CD14-positive monocyte (primary cell): ENCODE measurements around the gene GOLPH3L. TPM values are rescaled to one million over a fixed set of nuclear protein-coding genes. Genes with fewer than 3 reads are reported as not detected.
A peak's percentile ranks its signal among the peaks of the same experiment; 100 is the strongest.

Experiments used
- DNase-seq, 3 donors: peaks; one replicate each; pipeline ENCODE4 v3.0.0-alpha.2; 2011 to 2022
- H2AFZ ChIP-seq: 2 replicates; pipeline ENCODE4 v1.6.0; 2012; ENCODE audit warnings: mild to moderate bottlenecking, low read depth, low read length, inconsistent platforms; ENCODE audit not compliant: insufficient read depth, poor library complexity, severe bottlenecking
- H3K27ac ChIP-seq, 2 donors: 1 replicate in 1 of 2; 2 replicates in 1 of 2; pipeline ENCODE4 v1.5.1; 2012 to 2013; ENCODE audit warnings: low read length in 2 of 2, control low read depth in 1 of 2, inconsistent platforms in 1 of 2, low read depth in 1 of 2, mild to moderate bottlenecking in 1 of 2
- H3K27me3 ChIP-seq, 2 donors: one replicate each; pipeline versions ENCODE4 v1.6.0 to v1.6.1; 2011 to 2013; ENCODE audit warnings: low read length in 2 of 2; ENCODE audit not compliant: control insufficient read depth in 2 of 2, insufficient read depth in 2 of 2
- H3K36me3 ChIP-seq, 2 donors: replicated peaks in 1 of 2; 1 replicate in 1 of 2; 2 replicates in 1 of 2; pipeline versions ENCODE4 v1.5.1 to v1.6.1; 2012 to 2013; ENCODE audit warnings: low read length in 2 of 2, control low read depth in 1 of 2, inconsistent platforms in 1 of 2, mild to moderate bottlenecking in 1 of 2; ENCODE audit not compliant: insufficient read depth in 2 of 2, control insufficient read depth in 1 of 2
- H3K4me1 ChIP-seq, 2 donors: 1 replicate in 1 of 2; 2 replicates in 1 of 2; pipeline versions ENCODE4 v1.5.1 to v1.6.1; 2012 to 2013; ENCODE audit warnings: low read length in 2 of 2, control low read depth in 1 of 2, inconsistent platforms in 1 of 2, mild to moderate bottlenecking in 1 of 2, moderate library complexity in 1 of 2; ENCODE audit not compliant: insufficient read depth in 2 of 2, control insufficient read depth in 1 of 2
- H3K4me2 ChIP-seq: replicated peaks from 2 replicates; pipeline ENCODE3; 2012; ENCODE audit warnings: low read length, moderate library complexity, mild to moderate bottlenecking; ENCODE audit not compliant: poor library complexity, severe bottlenecking; ENCODE audit errors: extremely low read depth
- H3K4me3 ChIP-seq, 3 experiments: fragments of 200-600 bp in 1 of 3; sonication (generic) in 1 of 3; replicated peaks in 1 of 3; 1 replicate in 2 of 3; 2 replicates in 1 of 3; pipeline ENCODE4 v1.5.1; 2011 to 2013; ENCODE audit warnings: low read length in 3 of 3, mild to moderate bottlenecking in 3 of 3, control low read depth in 2 of 3, low read depth in 2 of 3, inconsistent platforms in 1 of 3, moderate library complexity in 1 of 3
- H3K79me2 ChIP-seq: 2 replicates; pipeline ENCODE4 v1.6.0; 2012; ENCODE audit warnings: mild to moderate bottlenecking, control low read depth, inconsistent platforms, low read length, moderate library complexity; ENCODE audit not compliant: insufficient read depth
- H3K9ac ChIP-seq: 2 replicates; pipeline ENCODE4 v1.6.0; 2017; ENCODE audit warnings: low read length, mild to moderate bottlenecking; ENCODE audit not compliant: insufficient read depth, poor library complexity, severe bottlenecking
- H3K9me3 ChIP-seq, 2 donors: replicated peaks in 1 of 2; 1 replicate in 1 of 2; 2 replicates in 1 of 2; pipeline versions ENCODE4 v1.5.1 to v1.6.1; 2012 to 2013; ENCODE audit warnings: low read length in 2 of 2, control low read depth in 1 of 2; ENCODE audit not compliant: control insufficient read depth in 1 of 2, insufficient read depth in 1 of 2
- H4K20me1 ChIP-seq: 2 replicates; pipeline ENCODE4 v1.6.0; 2012; ENCODE audit warnings: mild to moderate bottlenecking, low read length, control low read depth, moderate library complexity; ENCODE audit not compliant: insufficient read depth
- H3K27ac Mint-ChIP-seq, 7 donors: one replicate each; pipeline ENCODE4 v1.8.0; 2020; ENCODE audit warnings: mild to moderate bottlenecking in 7 of 7, mixed read lengths in 7 of 7, moderate library complexity in 6 of 7, inconsistent platforms in 2 of 7
- H3K27me3 Mint-ChIP-seq, 3 donors: one replicate each; pipeline ENCODE4 v1.8.0; 2021 to 2022; ENCODE audit warnings: low read depth in 3 of 3, mild to moderate bottlenecking in 3 of 3, mixed read lengths in 3 of 3, moderate library complexity in 3 of 3, inconsistent platforms in 1 of 3
- H3K36me3 Mint-ChIP-seq, 2 donors: one replicate each; pipeline ENCODE4 v1.8.0; 2020; ENCODE audit warnings: mixed read lengths in 2 of 2, inconsistent platforms in 1 of 2, mild to moderate bottlenecking in 1 of 2
- H3K4me1 Mint-ChIP-seq: one replicate; pipeline ENCODE4 v1.8.0; 2020; ENCODE audit warnings: mild to moderate bottlenecking, mixed read lengths
- H3K4me3 Mint-ChIP-seq, 2 donors: one replicate each; pipeline ENCODE4 v1.8.0; 2020; ENCODE audit warnings: mild to moderate bottlenecking in 2 of 2, mixed read lengths in 2 of 2, moderate library complexity in 1 of 2
- H3K9me3 Mint-ChIP-seq, 7 donors: one replicate each; pipeline ENCODE4 v1.8.0; 2020 to 2022; ENCODE audit warnings: mixed read lengths in 7 of 7, mild to moderate bottlenecking in 6 of 7, moderate library complexity in 6 of 7, inconsistent platforms in 2 of 7
- CTCF ChIP-seq: fragments of 200-600 bp; IDR thresholded peaks from one replicate; pipeline ENCODE4 v1.8.0; 2022; ENCODE audit warnings: antibody characterized with exemption, mild to moderate bottlenecking
- WGBS: methylation state at CpG from one replicate; pipeline ENCODE4 v1.1.5; 2013; ENCODE audit warnings: missing lambda C conversion rate; ENCODE audit not compliant: insufficient coverage; 5-methylcytosine and 5-hydroxymethylcytosine counted together
- intact Hi-C, 2 donors: fragments of 100-400 bp; cut with micrococcal nuclease; formaldehyde crosslinking; loops; one replicate each; pipeline versions ENCODE4 v1.15.0 to v1.15.1; 2023
- polyA plus RNA-seq, 3 donors: library from polyadenylated mRNA; depleted of rRNA in 1 of 3; unstranded in 2 of 3; stranded (reverse) in 1 of 3; fragments of 300-500 nt in 2 of 3; fragments of >200 nt in 1 of 3; fragmentation: Illumina TruSeq in 2 of 3; gene quantifications; 1 replicate in 2 of 3; 2 replicates in 1 of 3; pipeline ENCODE4 v1.2.3, GENCODE V29; 2012 to 2021

The GOLPH3L gene
- polyA plus RNA-seq, 3 donors = 1.5 to 9.7 (median 4.7) TPM

GRCh38 chr1:150619576-150620509 lies 77.1 kb downstream of the GOLPH3L start:
- H2AFZ ChIP-seq = no peak overlapping the region
- Mint-ChIP-seq H3K36me3 (peaks cover 62 to 79% of the 10 kb centered on the region in 2 donors), H3K4me1 (peaks cover 61% of the 10 kb centered on the region), H3K27ac (peak overlapping the region; percentile 84 to 90 (median 84)), H3K9me3 (peaks cover 0 to 4% (median 0%) of the 10 kb centered on the region in 7 donors), H3K4me3 (peak overlapping the region; percentile 3 to 22), H3K27me3 (peaks cover 0 to 2% (median 0%) of the 10 kb centered on the region in 3 donors)
- H3K27ac ChIP-seq = peak overlapping the region in 1 of 2 donors; percentile 60
- H3K36me3 ChIP-seq = peaks cover 22 to 37% of the 10 kb centered on the region in 2 donors
- H3K79me2 ChIP-seq = peaks cover 55% of the 10 kb centered on the region
- H3K9me3 ChIP-seq = no peaks in the 10 kb centered on the region
- H3K4me1 ChIP-seq = peaks cover 35 to 63% of the 10 kb centered on the region in 2 donors
- peak overlapping the region; percentile 49 for H3K4me2 ChIP-seq
- H3K9ac ChIP-seq = no peak overlapping the region
- no peaks in the 10 kb centered on the region for H4K20me1 ChIP-seq
- no peaks in the 10 kb centered on the region for H3K27me3 ChIP-seq
- peak; percentile 57 to 72 (median 60) for DNase-seq
- 100% methylated on average over 1 of the region's 4 CpGs for WGBS
- intact Hi-C loops = loop anchor here (5.0 kb wide), 2 partner anchors 38 to 58 kb away; no protein-coding TSS in a partner anchor
- peak overlapping the region in 1 of 3 experiments; percentile 19 for H3K4me3 ChIP-seq
- TF ChIP-seq CTCF = peak; percentile 42

GRCh38 chr1:150615346-150616201 lies 81.4 kb downstream of the GOLPH3L start:
- intact Hi-C loops = no loop called here
- H3K4me2 ChIP-seq = no peak overlapping the region
- H3K36me3 ChIP-seq = peaks cover 0 to 9% of the 10 kb centered on the region in 2 donors

More at GRCh38 chr1:150615346-150616201, 81.4 kb downstream of the GOLPH3L start:
- H3K4me3 Mint-ChIP-seq = no peak overlapping the region
- peak overlapping the region in 1 of 3 experiments; percentile 0 for H3K4me3 ChIP-seq
- H3K9ac ChIP-seq = no peak overlapping the region
- peaks cover 0 to 5% (median 0%) of the 10 kb centered on the region in 7 donors for H3K9me3 Mint-ChIP-seq
- 97% methylated on average over 9 of the region's 12 CpGs for WGBS
- no peaks in the 10 kb centered on the region for H3K9me3 ChIP-seq
- peaks cover 73% of the 10 kb centered on the region for H3K4me1 Mint-ChIP-seq
- no peaks in the 10 kb centered on the region for H3K27me3 ChIP-seq
- TF ChIP-seq CTCF = no peak
- peaks cover 62 to 80% of the 10 kb centered on the region in 2 donors for H3K4me1 ChIP-seq
- peaks cover 49% of the 10 kb centered on the region for H3K79me2 ChIP-seq
- no peak overlapping the region for H2AFZ ChIP-seq
- H3K36me3 Mint-ChIP-seq = peaks cover 32 to 46% of the 10 kb centered on the region in 2 donors
- DNase-seq = no peak
- peak overlapping the region; percentile 99 to 100 for H3K27ac ChIP-seq
- no peaks in the 10 kb centered on the region for H4K20me1 ChIP-seq
- peaks cover 0 to 7% (median 5%) of the 10 kb centered on the region in 3 donors for H3K27me3 Mint-ChIP-seq
- H3K27ac Mint-ChIP-seq = peak overlapping the region; percentile 85 to 100 (median 100)
